Activated naive CD8-positive, alpha-beta T cell treated with anti-CD3 and anti-CD28 coated beads, Interleukin-2, amount 10 ng/mL, durations not matched to agents 7 days and 5 days (primary cell): Measurements from ENCODE around the gene LGR6. TPM values are rescaled to one million over a fixed set of nuclear protein-coding genes. Genes with fewer than 3 reads are reported as not detected.

Source experiments
- ATAC-seq: fragments of 150-1000 bp; cut with Tn5 transposase; one replicate; pipeline ENCODE4 v1.10.0; 2021; ENCODE audit warnings: low read depth, moderate library complexity
- POLR2A ChIA-PET: fragments of 350-600 bp; sonication (Branson Sonifier 250); formaldehyde crosslinking; loops from one replicate; lab custom pipeline; 2021; ENCODE audit warnings: antibody characterized with exemption; lab: Charles Lee
- DNase-seq: peaks from one replicate; pipeline ENCODE4 v3.0.0; 2021
- H3K27ac Mint-ChIP-seq: one replicate; pipeline ENCODE4 v1.8.0; 2022; ENCODE audit warnings: mild to moderate bottlenecking, mixed read lengths
- H3K27me3 Mint-ChIP-seq: one replicate; pipeline ENCODE4 v1.8.0; 2022; ENCODE audit warnings: mild to moderate bottlenecking, moderate library complexity, mixed read lengths
- H3K36me3 Mint-ChIP-seq: one replicate; pipeline ENCODE4 v1.8.0; 2021; ENCODE audit warnings: mild to moderate bottlenecking, mixed read lengths
- H3K4me1 Mint-ChIP-seq: one replicate; pipeline ENCODE4 v1.8.0; 2021; ENCODE audit warnings: mixed read lengths
- H3K4me3 Mint-ChIP-seq: one replicate; pipeline ENCODE4 v1.8.0; 2022; ENCODE audit warnings: mild to moderate bottlenecking, moderate library complexity, mixed read lengths
- H3K9me3 Mint-ChIP-seq: one replicate; pipeline ENCODE4 v1.8.0; 2021; ENCODE audit warnings: mixed read lengths
- total RNA-seq, 2 experiments: library from RNA; stranded (reverse); gene quantifications; one replicate each; pipeline ENCODE4 v1.2.3, GENCODE V29; 2021

Gene LGR6
- total RNA-seq, 2 experiments from 2014 or later = 2.7 to 5.2 TPM

DNA sequence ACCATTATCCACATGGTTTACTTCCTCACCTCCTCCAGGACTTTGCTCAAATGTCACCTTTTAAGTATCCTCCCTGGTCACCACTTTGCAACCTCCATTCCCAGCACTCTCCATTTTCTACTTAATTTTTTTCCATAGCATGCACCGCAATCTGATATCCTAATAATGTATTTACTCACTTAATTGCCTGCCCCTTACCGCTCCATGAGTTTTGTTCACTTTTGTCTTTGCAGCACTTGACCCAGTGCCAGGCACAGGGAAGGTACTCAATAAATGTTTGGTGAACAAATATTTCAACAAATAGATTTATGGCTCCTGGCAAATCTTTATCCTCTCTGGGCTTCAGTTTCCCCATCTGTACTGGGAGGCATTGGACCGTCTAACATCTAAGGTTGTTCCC, 94.6 kb downstream of the LGR6 start:
- H3K27ac Mint-ChIP-seq = no peak overlapping the region
- peaks cover 27% of the 10 kb centered on the region for H3K27me3 Mint-ChIP-seq
- POLR2A ChIA-PET = no interaction called here
- no peak for ATAC-seq
- peaks cover 10% of the 10 kb centered on the region for H3K4me1 Mint-ChIP-seq
- no peak for DNase-seq
- H3K9me3 Mint-ChIP-seq = no peaks in the 10 kb centered on the region
- H3K4me3 Mint-ChIP-seq = no peak overlapping the region
- H3K36me3 Mint-ChIP-seq = no peaks in the 10 kb centered on the region

DNA sequence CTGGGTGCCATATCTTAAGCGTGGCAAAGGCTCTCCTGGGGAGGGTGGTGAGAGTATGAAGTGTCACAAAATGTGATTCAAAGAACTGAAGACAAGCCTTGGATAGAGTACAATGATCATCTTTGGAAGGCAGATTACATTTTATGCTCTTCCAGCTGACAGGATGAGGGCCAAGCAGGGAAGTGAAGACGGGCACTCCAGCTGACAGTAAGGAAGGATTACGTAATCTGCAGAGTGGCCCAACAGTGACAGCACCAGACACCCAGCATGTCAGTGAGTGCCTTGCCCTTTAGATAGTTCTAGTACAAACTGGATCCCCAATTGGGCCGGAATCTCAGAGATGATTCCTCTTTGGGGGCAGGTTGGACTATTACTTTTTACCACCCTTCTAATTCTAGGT, 95.4 kb downstream of the LGR6 start:
- no peak overlapping the region for H3K4me3 Mint-ChIP-seq
- DNase-seq (no peak), ATAC-seq (no peak)
- no peaks in the 10 kb centered on the region for H3K9me3 Mint-ChIP-seq
- H3K27ac Mint-ChIP-seq = no peak overlapping the region
- no peaks in the 10 kb centered on the region for H3K36me3 Mint-ChIP-seq
- peaks cover 3% of the 10 kb centered on the region for H3K4me1 Mint-ChIP-seq
- H3K27me3 Mint-ChIP-seq = peaks cover 28% of the 10 kb centered on the region
- POLR2A ChIA-PET = no interaction called here

DNA sequence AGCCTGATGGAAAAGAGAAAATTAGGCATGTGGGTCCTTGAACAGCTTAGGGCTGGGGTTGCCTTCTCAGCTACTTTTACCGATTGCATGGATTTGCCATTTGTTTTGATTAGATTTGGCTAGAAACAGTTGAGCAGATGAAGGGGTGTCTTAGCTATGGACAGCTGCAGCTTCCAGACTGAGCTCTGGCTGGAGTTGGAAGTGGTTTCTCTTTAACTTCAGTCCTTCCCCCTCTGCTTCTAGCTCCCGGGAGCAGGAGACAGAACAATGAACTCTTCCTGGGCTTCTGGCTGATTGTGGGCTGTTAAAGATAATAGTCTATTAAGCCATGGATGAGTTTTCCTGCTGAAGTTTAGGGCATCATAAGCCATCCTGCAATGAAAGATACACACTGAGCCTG, 97.4 kb downstream of the LGR6 start:
- H3K4me3 Mint-ChIP-seq = no peak overlapping the region
- peaks cover 26% of the 10 kb centered on the region for H3K27me3 Mint-ChIP-seq
- ATAC-seq = no peak
- POLR2A ChIA-PET = no interaction called here
- peaks cover 7% of the 10 kb centered on the region for H3K4me1 Mint-ChIP-seq
- DNase-seq = no peak
- H3K36me3 Mint-ChIP-seq = no peaks in the 10 kb centered on the region
- no peak overlapping the region for H3K27ac Mint-ChIP-seq
- H3K9me3 Mint-ChIP-seq = no peaks in the 10 kb centered on the region

DNA sequence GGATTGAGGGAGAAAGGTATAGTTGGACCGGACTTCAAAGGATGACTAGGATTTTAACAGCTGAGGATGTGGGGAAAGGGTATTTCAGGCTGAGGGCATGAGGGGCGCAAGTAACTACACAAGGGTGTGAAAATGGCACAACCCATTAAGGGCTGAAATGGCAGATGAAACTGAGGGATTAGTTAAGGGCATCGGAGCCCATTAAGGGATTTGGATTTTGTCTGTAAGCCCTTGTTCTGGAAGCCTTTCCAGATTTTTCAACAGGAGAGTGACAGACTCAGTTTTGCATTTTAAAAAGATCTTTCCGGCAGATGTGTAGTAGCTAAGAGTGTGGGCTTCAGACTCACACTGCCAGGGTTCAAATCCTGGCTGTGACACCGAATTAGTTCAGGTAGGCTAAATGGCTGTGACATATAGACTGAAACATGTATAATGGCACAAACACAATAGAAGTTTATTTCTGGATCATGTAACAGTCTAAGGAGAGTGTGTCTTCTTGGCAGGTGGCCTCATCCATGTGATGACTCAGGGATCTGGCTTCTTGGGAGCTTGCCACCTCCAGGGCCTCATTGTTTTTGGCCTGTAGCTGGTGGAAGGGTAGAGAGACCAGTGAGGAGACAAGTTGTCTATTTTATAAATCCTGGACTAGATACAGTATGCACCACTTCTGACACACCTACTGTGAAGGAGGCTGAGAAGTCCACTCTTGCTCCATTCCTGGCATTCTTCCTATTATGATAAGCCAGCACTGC, 98.5 kb downstream of the LGR6 start:
- ATAC-seq = no peak
- no peak overlapping the region for H3K27ac Mint-ChIP-seq
- no peaks in the 10 kb centered on the region for H3K36me3 Mint-ChIP-seq

DNA sequence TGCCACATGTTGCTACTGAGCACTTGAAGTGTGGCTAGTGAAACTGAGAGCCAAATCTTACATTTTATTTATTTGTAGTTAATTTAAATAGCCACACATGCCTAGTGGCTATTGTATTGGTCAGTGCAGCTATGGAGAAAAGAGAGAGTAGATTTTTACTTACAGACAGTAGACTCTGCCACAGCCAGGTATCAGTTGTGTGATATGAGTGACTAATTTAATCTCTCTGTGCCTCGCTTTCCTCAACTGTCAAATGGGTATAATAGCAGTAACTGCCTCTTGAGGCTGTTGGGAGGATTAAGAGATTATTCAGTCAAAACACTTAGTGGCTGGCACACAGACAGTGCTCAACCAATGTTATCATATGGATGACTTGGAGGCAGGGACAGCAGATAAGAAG, 99.2 kb downstream of the LGR6 start:
- peaks cover 11% of the 10 kb centered on the region for H3K4me1 Mint-ChIP-seq
- no peak for ATAC-seq
- POLR2A ChIA-PET = no interaction called here
- DNase-seq = no peak
- no peaks in the 10 kb centered on the region for H3K9me3 Mint-ChIP-seq
- H3K4me3 Mint-ChIP-seq = no peak overlapping the region
- H3K27ac Mint-ChIP-seq = no peak overlapping the region
- H3K36me3 Mint-ChIP-seq = no peaks in the 10 kb centered on the region
- peaks cover 23% of the 10 kb centered on the region for H3K27me3 Mint-ChIP-seq

More for the DNA sequence above, 98.5 kb downstream of the LGR6 start:
- Mint-ChIP-seq H3K4me3 (no peak overlapping the region), H3K27me3 (peaks cover 28% of the 10 kb centered on the region), H3K9me3 (no peaks in the 10 kb centered on the region), H3K4me1 (peaks cover 11% of the 10 kb centered on the region)
- DNase-seq = no peak
- POLR2A ChIA-PET = no interaction called here

- Mint-ChIP-seq H3K36me3 (no peaks in the 10 kb centered on the region), H3K27me3 (peaks cover 16% of the 10 kb centered on the region), H3K4me1 (peaks cover 11% of the 10 kb centered on the region), H3K9me3 (no peaks in the 10 kb centered on the region), H3K4me3 (no peak overlapping the region), H3K27ac (no peak overlapping the region)
- DNase-seq = no peak
- no peak for ATAC-seq
- POLR2A ChIA-PET = no interaction called here
Measured at GRCh38 chr1:202293569-202293968, 100.0 kb downstream of the LGR6 start.

- H3K27ac Mint-ChIP-seq = no peak overlapping the region
- H3K4me3 Mint-ChIP-seq = no peak overlapping the region
- no peak for DNase-seq
- peaks cover 2% of the 10 kb centered on the region for H3K4me1 Mint-ChIP-seq
- H3K27me3 Mint-ChIP-seq = peaks cover 3% of the 10 kb centered on the region
- no peaks in the 10 kb centered on the region for H3K9me3 Mint-ChIP-seq
- H3K36me3 Mint-ChIP-seq = no peaks in the 10 kb centered on the region
- no peak for ATAC-seq
- POLR2A ChIA-PET = no interaction called here
Measured at GRCh38 chr1:202302166-202302565, 108.6 kb downstream of the LGR6 start.

GRCh38 chr1:202304375-202304774, 110.8 kb downstream of the LGR6 start:
- peaks cover 3% of the 10 kb centered on the region for H3K27me3 Mint-ChIP-seq
- POLR2A ChIA-PET = no interaction called here
- H3K4me1 Mint-ChIP-seq = peaks cover 2% of the 10 kb centered on the region
- no peaks in the 10 kb centered on the region for H3K9me3 Mint-ChIP-seq
- DNase-seq (no peak), ATAC-seq (no peak)
- H3K4me3 Mint-ChIP-seq = no peak overlapping the region
- no peak overlapping the region for H3K27ac Mint-ChIP-seq
- H3K36me3 Mint-ChIP-seq = no peaks in the 10 kb centered on the region

- no peaks in the 10 kb centered on the region for H3K9me3 Mint-ChIP-seq
- ATAC-seq (no peak), DNase-seq (no peak)
- no peaks in the 10 kb centered on the region for H3K4me1 Mint-ChIP-seq
- H3K4me3 Mint-ChIP-seq = no peak overlapping the region
- peaks cover 2% of the 10 kb centered on the region for H3K27me3 Mint-ChIP-seq
- no peak overlapping the region for H3K27ac Mint-ChIP-seq
- no peaks in the 10 kb centered on the region for H3K36me3 Mint-ChIP-seq
- POLR2A ChIA-PET = no interaction called here
Measured at GRCh38 chr1:202305168-202305567, 111.6 kb downstream of the LGR6 start.

DNA sequence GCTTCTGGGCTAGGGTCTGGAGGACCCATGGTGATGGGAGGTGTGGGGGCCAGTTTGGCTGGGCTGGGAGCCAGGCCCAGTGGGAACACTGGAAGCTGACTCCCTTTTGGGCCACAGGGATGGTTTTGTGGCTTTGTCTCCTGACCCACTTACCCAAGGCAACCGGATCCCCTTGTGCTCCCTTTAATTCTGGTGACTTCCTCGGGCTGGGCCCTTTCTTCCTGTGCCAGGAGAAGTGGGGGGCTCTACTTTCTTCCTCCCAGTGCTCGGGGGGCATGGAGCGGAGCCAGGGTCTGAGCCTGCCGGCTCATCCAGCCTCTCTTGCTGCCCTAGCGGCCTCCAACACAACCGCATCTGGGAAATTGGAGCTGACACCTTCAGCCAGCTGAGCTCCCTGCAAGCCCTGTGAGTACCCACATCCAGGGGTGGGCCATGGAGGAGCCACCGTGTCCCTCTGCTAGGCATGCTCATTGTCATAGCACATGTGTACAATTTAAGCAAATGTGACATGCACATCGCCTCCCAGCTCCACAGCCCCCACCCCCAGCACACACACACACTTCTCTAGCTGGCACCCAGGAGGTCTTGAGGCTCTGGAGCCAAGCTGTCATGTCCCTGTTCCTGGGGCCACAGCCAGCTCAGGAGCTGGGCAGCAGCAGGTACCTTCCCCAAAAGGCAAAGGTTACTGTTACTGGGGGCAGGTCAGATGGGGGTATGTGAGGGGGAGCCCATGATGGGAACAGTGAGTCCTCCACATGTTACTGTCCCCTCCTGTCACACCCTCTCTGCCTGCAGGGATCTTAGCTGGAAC, 113.1 kb downstream of the LGR6 start:
- no peaks in the 10 kb centered on the region for H3K36me3 Mint-ChIP-seq
- H3K27me3 Mint-ChIP-seq = peaks cover 5% of the 10 kb centered on the region
- no peak overlapping the region for H3K4me3 Mint-ChIP-seq
- ATAC-seq (no peak), DNase-seq (no peak)
- POLR2A ChIA-PET = interaction anchor here (0.5 to 1.1 kb wide), 2 partner anchors 147 to 284 kb away, joined by 3 to 4 read pairs; no protein-coding TSS in a partner anchor
- no peaks in the 10 kb centered on the region for H3K4me1 Mint-ChIP-seq
- no peak overlapping the region for H3K27ac Mint-ChIP-seq
- H3K9me3 Mint-ChIP-seq = no peaks in the 10 kb centered on the region

- Mint-ChIP-seq H3K4me1 (peaks cover 2% of the 10 kb centered on the region), H3K27ac (no peak overlapping the region), H3K4me3 (no peak overlapping the region), H3K36me3 (no peaks in the 10 kb centered on the region), H3K9me3 (no peaks in the 10 kb centered on the region), H3K27me3 (peaks cover 10% of the 10 kb centered on the region)
- POLR2A ChIA-PET = no interaction called here
- DNase-seq (no peak), ATAC-seq (no peak)
Measured at GRCh38 chr1:202310071-202310725, 116.6 kb downstream of the LGR6 start.

DNA sequence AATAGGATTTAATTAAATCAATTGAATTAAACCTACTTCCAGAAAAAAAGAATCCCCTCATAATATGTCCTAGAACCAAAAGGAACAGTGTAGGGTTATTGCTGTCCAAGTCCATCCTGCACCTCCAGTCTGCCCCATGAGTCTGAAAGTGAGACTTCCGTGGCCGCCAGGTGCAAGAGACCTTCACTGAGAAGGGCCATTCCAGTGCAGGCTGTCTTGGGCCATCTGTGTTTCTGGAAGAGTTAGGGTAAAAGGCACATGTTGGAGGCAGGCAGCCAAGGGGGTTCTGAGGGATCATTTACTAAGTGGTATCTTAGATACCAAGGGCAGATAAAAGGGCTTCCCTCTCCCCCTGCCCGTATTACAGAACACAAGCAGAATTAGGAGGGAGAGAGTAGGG, 117.1 kb downstream of the LGR6 start:
- Mint-ChIP-seq H3K27me3 (peaks cover 10% of the 10 kb centered on the region), H3K9me3 (no peaks in the 10 kb centered on the region), H3K4me3 (no peak overlapping the region), H3K4me1 (peaks cover 2% of the 10 kb centered on the region), H3K36me3 (no peaks in the 10 kb centered on the region), H3K27ac (no peak overlapping the region)
- POLR2A ChIA-PET = no interaction called here
- DNase-seq (no peak), ATAC-seq (no peak)

DNA sequence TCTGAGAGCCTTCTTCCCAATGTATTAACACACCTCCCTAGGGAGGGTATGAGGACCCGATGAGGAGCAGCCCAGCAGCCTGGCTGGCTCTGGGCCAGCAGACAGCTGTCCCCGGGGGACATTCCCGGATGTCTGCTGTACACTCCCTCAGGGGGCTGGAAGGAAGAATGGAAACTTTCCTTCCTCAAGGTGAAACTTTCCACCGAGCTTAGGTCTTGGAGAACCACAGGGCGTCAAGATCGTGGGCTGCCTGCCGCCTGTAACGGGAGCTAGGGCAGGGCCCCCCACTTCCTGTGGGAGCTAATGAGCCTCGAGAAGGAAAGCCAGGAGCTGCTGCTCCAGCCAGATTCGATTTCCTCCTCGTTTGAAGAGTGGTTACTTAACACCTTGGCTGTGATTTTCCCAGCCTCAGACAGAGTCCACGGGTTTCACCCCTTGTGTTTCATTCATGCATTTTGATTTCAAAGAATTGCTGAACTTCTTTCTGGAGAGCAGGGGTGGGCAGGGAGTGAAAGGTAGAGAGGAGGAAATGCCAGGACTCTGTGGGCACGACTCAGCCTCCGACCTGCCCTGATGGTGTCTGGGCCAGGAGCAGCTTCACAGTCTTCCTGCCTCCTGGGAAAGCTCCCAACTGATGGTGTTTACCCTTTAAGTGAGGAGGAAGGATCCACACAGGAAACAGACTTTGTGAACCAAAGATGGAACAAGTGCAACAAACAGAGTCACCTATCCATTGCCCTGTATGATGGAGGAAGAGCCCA, 118.5 kb downstream of the LGR6 start:
- ATAC-seq = no peak
- no peaks in the 10 kb centered on the region for H3K36me3 Mint-ChIP-seq
- POLR2A ChIA-PET = no interaction called here
- H3K4me1 Mint-ChIP-seq = peaks cover 2% of the 10 kb centered on the region
- no peak overlapping the region for H3K4me3 Mint-ChIP-seq
- DNase-seq = no peak
- H3K27me3 Mint-ChIP-seq = peaks cover 11% of the 10 kb centered on the region
- no peak overlapping the region for H3K27ac Mint-ChIP-seq
- H3K9me3 Mint-ChIP-seq = no peaks in the 10 kb centered on the region
